Skeletal muscle satellite cell (primary cell): Measurements from ENCODE around the gene SMAD4.
A peak's percentile ranks its signal among the peaks of the same experiment; 100 is the strongest.

Experiments
- H3K27me3 ChIP-seq: 2 replicates; pipeline ENCODE4 v1.7.0; 2013; ENCODE audit warnings: low read length; ENCODE audit not compliant: control insufficient read depth, insufficient read depth
- H3K36me3 ChIP-seq: 2 replicates; pipeline ENCODE4 v1.7.0; 2013; ENCODE audit warnings: mild to moderate bottlenecking, control low read depth, low read length; ENCODE audit not compliant: insufficient read depth
- H3K4me1 ChIP-seq: 2 replicates; pipeline ENCODE4 v1.7.0; 2013; ENCODE audit warnings: low read length; ENCODE audit not compliant: control insufficient read depth, insufficient read depth
- H3K4me2 ChIP-seq: 2 replicates; pipeline ENCODE4 v1.7.0; 2013; ENCODE audit warnings: mild to moderate bottlenecking, low read length
- H3K4me3 ChIP-seq: 2 replicates; pipeline ENCODE4 v1.7.0; 2013; ENCODE audit warnings: low read length
- H3K9ac ChIP-seq: 2 replicates; pipeline ENCODE4 v1.7.0; 2013; ENCODE audit warnings: mild to moderate bottlenecking, low read depth, low read length, moderate library complexity
- H3K9me3 ChIP-seq: replicated peaks from 2 replicates; pipeline ENCODE4 v1.7.0; 2013; ENCODE audit warnings: mild to moderate bottlenecking, control low read depth, low read length

The SMAD4 gene

GRCh38 chr18:51028201-51028805 is 1.7 kb upstream of the SMAD4 start:
- peaks cover 15% of the 10 kb centered on the region for H3K36me3 ChIP-seq
- peaks cover 21% of the 10 kb centered on the region for H3K4me1 ChIP-seq
- peak overlapping the region; percentile 98 for H3K4me3 ChIP-seq
- H3K9me3 ChIP-seq = no peaks in the 10 kb centered on the region
- H3K4me2 ChIP-seq = peak overlapping the region; percentile 90
- no peak overlapping the region for H3K9ac ChIP-seq
- H3K27me3 ChIP-seq = no peaks in the 10 kb centered on the region

GRCh38 chr18:51029378-51029693 is 677 bp upstream of the SMAD4 start:
- Histone ChIP-seq H3K9ac (peak overlapping the region; percentile 91), H3K4me3 (peak overlapping the region; percentile 98), H3K27me3 (no peaks in the 10 kb centered on the region), H3K9me3 (no peaks in the 10 kb centered on the region), H3K36me3 (peaks cover 21% of the 10 kb centered on the region), H3K4me1 (peaks cover 21% of the 10 kb centered on the region), H3K4me2 (peak overlapping the region; percentile 90)

GRCh38 chr18:51030537-51031258 is 685 bp downstream of the SMAD4 start:
- Histone ChIP-seq H3K4me1 (peaks cover 21% of the 10 kb centered on the region), H3K4me3 (peak overlapping the region; percentile 98)

GRCh38 chr18:51032193-51032592 is 2.2 kb downstream of the SMAD4 start:
- H3K9me3 ChIP-seq = no peaks in the 10 kb centered on the region
- peak overlapping the region; percentile 98 for H3K4me3 ChIP-seq
- no peaks in the 10 kb centered on the region for H3K27me3 ChIP-seq
- H3K4me1 ChIP-seq = peaks cover 22% of the 10 kb centered on the region
- peak overlapping the region; percentile 91 for H3K9ac ChIP-seq
- H3K36me3 ChIP-seq = peaks cover 19% of the 10 kb centered on the region
- H3K4me2 ChIP-seq = peak overlapping the region; percentile 98

More at GRCh38 chr18:51030537-51031258, 685 bp downstream of the SMAD4 start:
- H3K36me3 ChIP-seq = peaks cover 19% of the 10 kb centered on the region
- H3K27me3 ChIP-seq = no peaks in the 10 kb centered on the region
- peak overlapping the region; percentile 98 for H3K4me2 ChIP-seq
- H3K9me3 ChIP-seq = no peaks in the 10 kb centered on the region
- H3K9ac ChIP-seq = peak overlapping the region; percentile 91

GRCh38 chr18:51037230-51037629 is 7.2 kb downstream of the SMAD4 start:
- Histone ChIP-seq H3K4me3 (no peak overlapping the region), H3K4me1 (peaks cover 15% of the 10 kb centered on the region), H3K36me3 (peaks cover 14% of the 10 kb centered on the region)

GRCh38 chr18:51038110-51038509 is 8.1 kb downstream of the SMAD4 start:
- Histone ChIP-seq H3K36me3 (peaks cover 14% of the 10 kb centered on the region), H3K27me3 (no peaks in the 10 kb centered on the region), H3K4me1 (peaks cover 11% of the 10 kb centered on the region), H3K9ac (no peak overlapping the region), H3K9me3 (no peaks in the 10 kb centered on the region), H3K4me2 (no peak overlapping the region), H3K4me3 (no peak overlapping the region)

More at GRCh38 chr18:51037230-51037629, 7.2 kb downstream of the SMAD4 start:
- Histone ChIP-seq H3K4me2 (no peak overlapping the region), H3K9me3 (no peaks in the 10 kb centered on the region), H3K9ac (no peak overlapping the region), H3K27me3 (no peaks in the 10 kb centered on the region)

GRCh38 chr18:51039138-51040112 is 9.4 kb downstream of the SMAD4 start:
- Histone ChIP-seq H3K4me3 (no peak overlapping the region), H3K36me3 (peaks cover 5% of the 10 kb centered on the region), H3K9me3 (no peaks in the 10 kb centered on the region), H3K27me3 (no peaks in the 10 kb centered on the region), H3K9ac (no peak overlapping the region), H3K4me2 (no peak overlapping the region), H3K4me1 (peaks cover 11% of the 10 kb centered on the region)

- no peak overlapping the region for H3K9ac ChIP-seq
- no peak overlapping the region for H3K4me3 ChIP-seq
- H3K27me3 ChIP-seq = no peaks in the 10 kb centered on the region
- H3K4me2 ChIP-seq = no peak overlapping the region
- peaks cover 23% of the 10 kb centered on the region for H3K4me1 ChIP-seq
- no peaks in the 10 kb centered on the region for H3K9me3 ChIP-seq
- no peaks in the 10 kb centered on the region for H3K36me3 ChIP-seq
These were observed 11.8 kb downstream of the SMAD4 start for GRCh38 chr18:51041677-51042352.

GRCh38 chr18:51044928-51045585 is 15.0 kb downstream of the SMAD4 start:
- Histone ChIP-seq H3K4me3 (no peak overlapping the region), H3K4me1 (peaks cover 12% of the 10 kb centered on the region), H3K9ac (peak overlapping the region; percentile 3), H3K9me3 (no peaks in the 10 kb centered on the region), H3K27me3 (no peaks in the 10 kb centered on the region), H3K36me3 (peaks cover 16% of the 10 kb centered on the region), H3K4me2 (peak overlapping the region; percentile 72)

GRCh38 chr18:51048190-51048589 is 18.2 kb downstream of the SMAD4 start:
- no peaks in the 10 kb centered on the region for H3K27me3 ChIP-seq
- H3K4me2 ChIP-seq = no peak overlapping the region
- H3K4me1 ChIP-seq = peaks cover 12% of the 10 kb centered on the region
- H3K4me3 ChIP-seq = no peak overlapping the region
- H3K9ac ChIP-seq = no peak overlapping the region
- H3K9me3 ChIP-seq = no peaks in the 10 kb centered on the region
- H3K36me3 ChIP-seq = peaks cover 21% of the 10 kb centered on the region
